Tibial nerve (tissue), 4 donors: ENCODE data around the gene LRRC15. TPM values are rescaled to one million over a fixed set of nuclear protein-coding genes. Genes with fewer than 3 reads are reported as not detected.

Experiments used
- DNase-seq, 2 donors: peaks; one replicate each; pipeline ENCODE4 v3.0.0-alpha.2; 2019; ENCODE audit warnings: low spot score in 2 of 2
- H3K27ac ChIP-seq, 4 donors: fragments of 200-600 bp; sonication (generic) in 3 of 4; one replicate each; pipeline ENCODE4 v1.5.1; 2017 to 2019; ENCODE audit warnings: mild to moderate bottlenecking in 1 of 4
- H3K27me3 ChIP-seq, 2 donors: fragments of 200-600 bp; sonication (generic) in 1 of 2; one replicate each; pipeline versions ENCODE4 v1.5.1 to v1.6.0; 2017 to 2019
- H3K36me3 ChIP-seq, 3 donors: fragments of 200-600 bp; sonication (generic); one replicate each; pipeline ENCODE4 v1.5.1; 2018 to 2019
- H3K4me1 ChIP-seq, 4 donors: fragments of 200-600 bp; sonication (generic) in 3 of 4; one replicate each; pipeline ENCODE4 v1.5.1; 2017 to 2019
- H3K4me3 ChIP-seq, 4 donors: fragments of 200-600 bp; sonication (generic) in 3 of 4; one replicate each; pipeline ENCODE4 v1.5.1; 2017 to 2019; ENCODE audit warnings: mild to moderate bottlenecking in 1 of 4, moderate library complexity in 1 of 4
- H3K9me3 ChIP-seq, 4 donors: fragments of 200-600 bp; sonication (generic) in 3 of 4; one replicate each; pipeline ENCODE4 v1.5.1; 2017 to 2019
- EP300 ChIP-seq, 2 donors: sonication (generic); formaldehyde crosslinking; IDR thresholded peaks; one replicate each; pipeline ENCODE4 v1.6.1; 2017; ENCODE audit warnings: antibody characterized with exemption in 2 of 2, mild to moderate bottlenecking in 1 of 2
- POLR2A ChIP-seq, 2 donors: fragments of 450-650 bp; IDR thresholded peaks; one replicate each; pipeline ENCODE4 v1.6.1; 2017; ENCODE audit warnings: antibody characterized with exemption in 2 of 2, mild to moderate bottlenecking in 2 of 2, moderate library complexity in 2 of 2
- WGBS, 2 donors: methylation state at CpG; one replicate each; pipeline ENCODE4 v1.1.5; 2018; 5-methylcytosine and 5-hydroxymethylcytosine counted together
- total RNA-seq, 4 donors: library from RNA; depleted of rRNA; stranded (reverse); fragments of >200 nt; gene quantifications; one replicate each; pipeline ENCODE4 v1.1.0, GENCODE V29; 2016
- TF ChIP-seq, protein P1 (sequence below), 5 experiments: fragments of 200-600 bp in 3 of 5; fragments of 450-650 bp in 2 of 5; sonication (generic) in 3 of 5; IDR thresholded peaks; one replicate each; pipeline ENCODE4 v1.5.1; 2016 to 2019; ENCODE audit warnings: antibody characterized with exemption in 5 of 5, mild to moderate bottlenecking in 3 of 5, moderate library complexity in 2 of 5

LRRC15 gene
- total RNA-seq, 4 donors from 2014 or later: not detected

DNA sequence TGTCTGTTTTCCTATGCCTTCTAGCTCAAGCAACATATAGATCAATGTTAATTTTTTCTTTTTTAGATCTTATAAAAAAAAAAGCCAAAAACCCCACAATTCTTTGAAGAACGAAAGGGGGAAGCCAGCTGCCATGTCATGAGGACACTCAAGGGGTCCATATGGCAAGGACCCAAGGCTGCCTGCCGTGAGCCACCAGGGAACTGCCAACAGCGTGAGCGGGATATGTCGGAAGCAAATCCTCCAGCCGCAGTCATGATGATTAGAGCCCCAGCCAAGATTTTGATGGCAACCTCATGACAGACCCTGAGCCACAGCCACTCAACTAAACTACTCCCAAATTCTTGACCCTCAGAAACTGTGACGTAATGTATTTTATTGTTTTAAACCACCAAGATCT, 23.0 kb upstream of the LRRC15 start:
- Histone ChIP-seq H3K27ac (no peak overlapping the region), H3K9me3 (peaks cover 0 to 9% (median 4%) of the 10 kb centered on the region in 4 donors), H3K36me3 (no peaks in the 10 kb centered on the region), H3K4me3 (no peak overlapping the region), H3K27me3 (peaks cover 0 to 9% of the 10 kb centered on the region in 2 donors), H3K4me1 (peaks cover 0 to 24% (median 12%) of the 10 kb centered on the region in 4 donors)
- WGBS, 2 donors: 86 to 93% methylated on average over 7 of the region's 7 CpGs
- no peak for DNase-seq
- TF ChIP-seq, protein P1, sequence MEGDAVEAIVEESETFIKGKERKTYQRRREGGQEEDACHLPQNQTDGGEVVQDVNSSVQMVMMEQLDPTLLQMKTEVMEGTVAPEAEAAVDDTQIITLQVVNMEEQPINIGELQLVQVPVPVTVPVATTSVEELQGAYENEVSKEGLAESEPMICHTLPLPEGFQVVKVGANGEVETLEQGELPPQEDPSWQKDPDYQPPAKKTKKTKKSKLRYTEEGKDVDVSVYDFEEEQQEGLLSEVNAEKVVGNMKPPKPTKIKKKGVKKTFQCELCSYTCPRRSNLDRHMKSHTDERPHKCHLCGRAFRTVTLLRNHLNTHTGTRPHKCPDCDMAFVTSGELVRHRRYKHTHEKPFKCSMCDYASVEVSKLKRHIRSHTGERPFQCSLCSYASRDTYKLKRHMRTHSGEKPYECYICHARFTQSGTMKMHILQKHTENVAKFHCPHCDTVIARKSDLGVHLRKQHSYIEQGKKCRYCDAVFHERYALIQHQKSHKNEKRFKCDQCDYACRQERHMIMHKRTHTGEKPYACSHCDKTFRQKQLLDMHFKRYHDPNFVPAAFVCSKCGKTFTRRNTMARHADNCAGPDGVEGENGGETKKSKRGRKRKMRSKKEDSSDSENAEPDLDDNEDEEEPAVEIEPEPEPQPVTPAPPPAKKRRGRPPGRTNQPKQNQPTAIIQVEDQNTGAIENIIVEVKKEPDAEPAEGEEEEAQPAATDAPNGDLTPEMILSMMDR (IDR thresholded peaks at IDR 0.05): no peak
- TF ChIP-seq EP300 (IDR thresholded peaks at IDR 0.05): no peak
- no peak for TF ChIP-seq POLR2A (IDR thresholded peaks at IDR 0.05)

DNA sequence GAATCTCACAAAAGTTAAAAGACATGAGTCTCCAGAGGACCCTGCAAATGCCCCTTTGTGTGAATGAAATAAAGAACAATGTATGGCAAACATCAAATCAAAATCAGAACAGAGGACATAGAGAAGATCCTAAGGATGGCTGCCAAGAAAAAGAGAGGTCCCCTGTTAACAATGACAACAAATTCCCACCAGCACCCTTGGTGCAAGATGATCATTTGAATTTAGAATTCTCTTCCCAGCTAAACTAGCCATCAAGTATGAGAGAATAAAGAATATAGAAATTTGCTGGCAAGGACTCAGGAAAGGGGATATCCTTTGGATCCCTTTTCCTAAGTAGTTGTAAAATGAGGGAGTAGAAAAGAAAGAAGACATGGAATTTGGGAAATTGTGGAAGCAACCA, 21.3 kb upstream of the LRRC15 start:
- Histone ChIP-seq H3K4me1 (peaks cover 0 to 6% (median 0%) of the 10 kb centered on the region in 4 donors), H3K4me3 (no peak overlapping the region), H3K9me3 (peaks cover 0 to 9% (median 4%) of the 10 kb centered on the region in 4 donors), H3K27me3 (no peaks in the 10 kb centered on the region), H3K36me3 (no peaks in the 10 kb centered on the region), H3K27ac (no peak overlapping the region)
- DNase-seq: no peak
- TF ChIP-seq, protein P1 (IDR thresholded peaks at IDR 0.05): no peak
- TF ChIP-seq POLR2A (IDR thresholded peaks at IDR 0.05) (no peak), EP300 (IDR thresholded peaks at IDR 0.05) (no peak)

DNA sequence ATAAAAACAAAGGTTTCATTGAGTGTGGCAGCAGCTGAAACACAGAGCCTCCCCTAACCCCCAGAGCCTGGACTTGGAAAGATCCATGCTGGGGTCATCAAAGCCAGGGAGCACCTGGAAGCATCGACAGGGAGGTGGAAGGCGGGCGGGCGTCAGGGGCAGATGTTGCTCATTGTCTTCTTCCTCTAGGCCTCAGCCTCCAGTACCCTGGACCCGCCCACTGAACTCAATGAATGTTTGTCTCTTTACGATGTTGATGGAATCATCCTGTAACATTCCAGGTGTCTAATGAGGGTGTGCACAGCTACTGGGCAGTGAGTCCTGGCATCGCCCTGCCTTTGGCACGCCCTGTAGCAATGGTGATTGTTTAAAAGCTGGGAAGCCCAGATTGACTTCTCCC, 19.7 kb upstream of the LRRC15 start:
- Histone ChIP-seq H3K9me3 (peaks cover 0 to 9% (median 4%) of the 10 kb centered on the region in 4 donors), H3K4me3 (no peak overlapping the region), H3K27me3 (no peaks in the 10 kb centered on the region), H3K36me3 (no peaks in the 10 kb centered on the region), H3K27ac (no peak overlapping the region), H3K4me1 (no peaks in the 10 kb centered on the region)
- WGBS, 2 donors: 82 to 83% methylated on average over 8 of the region's 8 CpGs
- no peak for TF ChIP-seq POLR2A (IDR thresholded peaks at IDR 0.05)
- no peak for TF ChIP-seq EP300 (IDR thresholded peaks at IDR 0.05)
- TF ChIP-seq, protein P1 (IDR thresholded peaks at IDR 0.05): no peak
- DNase-seq: no peak

DNA sequence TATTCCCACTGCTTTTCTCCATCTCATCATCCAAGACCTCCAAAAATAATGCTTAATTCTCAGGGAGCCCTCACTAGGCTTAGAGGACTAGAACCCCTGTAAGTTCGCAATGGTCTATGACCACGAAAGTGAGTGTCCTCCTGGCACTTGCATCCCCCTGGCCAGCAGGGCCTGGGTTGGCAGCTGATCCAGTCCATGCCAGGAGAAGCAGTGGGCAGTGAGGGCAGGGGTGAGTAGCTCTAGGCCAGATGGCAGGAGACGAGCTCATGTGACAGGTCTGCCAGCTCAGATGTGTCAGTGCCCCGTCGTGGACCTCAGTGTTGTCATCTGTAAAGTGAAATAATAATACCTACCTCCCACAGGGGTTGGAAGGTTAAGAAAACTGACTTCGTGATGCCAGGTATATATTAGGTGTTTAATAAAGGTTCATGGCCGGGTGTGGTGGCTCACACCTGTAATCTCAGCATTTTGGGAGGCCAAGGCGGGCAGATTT, 18.4 kb upstream of the LRRC15 start:
- Histone ChIP-seq H3K27ac (no peak overlapping the region), H3K27me3 (no peaks in the 10 kb centered on the region), H3K9me3 (peaks cover 0 to 9% (median 4%) of the 10 kb centered on the region in 4 donors), H3K4me1 (no peaks in the 10 kb centered on the region), H3K36me3 (no peaks in the 10 kb centered on the region), H3K4me3 (no peak overlapping the region)
- no peak for DNase-seq
- TF ChIP-seq, protein P1 (IDR thresholded peaks at IDR 0.05): no peak
- TF ChIP-seq EP300 (IDR thresholded peaks at IDR 0.05) (no peak), POLR2A (IDR thresholded peaks at IDR 0.05) (no peak)
- 95 to 97% methylated on average over 8 of the region's 8 CpGs for WGBS, 2 donors

DNA sequence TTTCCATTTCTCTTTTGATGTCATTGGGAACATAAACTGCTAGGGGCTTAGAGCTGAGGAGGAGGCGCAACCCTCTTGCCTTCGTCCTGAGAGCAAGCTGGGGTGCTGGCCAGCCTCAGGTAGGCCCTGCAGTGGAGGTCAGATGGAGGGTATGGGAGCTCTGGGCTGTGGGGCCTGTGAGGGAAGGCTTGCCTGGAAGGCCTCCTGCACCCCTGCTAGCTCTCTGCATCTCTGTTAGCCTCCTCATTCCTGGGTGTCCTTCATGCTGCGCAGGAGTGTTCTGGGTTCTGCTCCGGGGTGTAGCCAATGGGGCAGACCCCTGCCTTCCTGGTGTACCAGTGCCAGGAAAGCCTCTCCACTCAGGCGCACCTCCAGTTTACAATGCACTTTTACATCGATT, 17.7 kb upstream of the LRRC15 start:
- Histone ChIP-seq H3K27ac (no peak overlapping the region), H3K36me3 (no peaks in the 10 kb centered on the region), H3K4me1 (no peaks in the 10 kb centered on the region), H3K4me3 (no peak overlapping the region), H3K9me3 (peaks cover 0 to 9% (median 4%) of the 10 kb centered on the region in 4 donors), H3K27me3 (no peaks in the 10 kb centered on the region)
- no peak for DNase-seq
- 90 to 97% methylated on average over 6 of the region's 6 CpGs for WGBS, 2 donors
- TF ChIP-seq POLR2A (IDR thresholded peaks at IDR 0.05): no peak
- TF ChIP-seq EP300 (IDR thresholded peaks at IDR 0.05): no peak
- TF ChIP-seq, protein P1 (IDR thresholded peaks at IDR 0.05): no peak
